Fibroblast of mammary gland (primary cell): Measurements from ENCODE around the gene FBXW7.
A peak's percentile ranks its signal among the peaks of the same experiment; 100 is the strongest.

Source experiments
- DNase-seq: peaks from one replicate; pipeline ENCODE4 v3.0.0-alpha.2; 2010; ENCODE audit warnings: low read depth
- H3K4me3 ChIP-seq: 2 replicates; pipeline ENCODE4 v1.5.1; 2011; ENCODE audit warnings: low read depth, mild to moderate bottlenecking, low read length, moderate library complexity; ENCODE audit not compliant: control insufficient read depth
- CTCF ChIP-seq: conservative IDR thresholded peaks from 2 replicates; pipeline ENCODE4 v1.5.1; 2011; ENCODE audit warnings: low read depth, low read length, inconsistent platforms; ENCODE audit not compliant: control insufficient read depth, insufficient read depth

The FBXW7 gene

GRCh38 chr4:152382057-152382785, 153.7 kb downstream of the FBXW7 start:
- DNase-seq, result peak; percentile 22
- no peak for TF ChIP-seq CTCF
- peak overlapping the region; percentile 19 for H3K4me3 ChIP-seq

GRCh38 chr4:152380919-152381318, 155.0 kb downstream of the FBXW7 start:
- DNase-seq, result no peak
- H3K4me3 ChIP-seq, result no peak overlapping the region
- no peak for TF ChIP-seq CTCF

GRCh38 chr4:152380185-152380584, 155.7 kb downstream of the FBXW7 start:
- DNase-seq, result no peak
- TF ChIP-seq CTCF, result no peak
- H3K4me3 ChIP-seq, result no peak overlapping the region

GRCh38 chr4:152374606-152375285, 161.1 kb downstream of the FBXW7 start:
- H3K4me3 ChIP-seq, result no peak overlapping the region
- DNase-seq, result no peak
- TF ChIP-seq CTCF, result no peak

GRCh38 chr4:152374153-152374552, 161.7 kb downstream of the FBXW7 start:
- no peak for TF ChIP-seq CTCF
- DNase-seq, result no peak
- H3K4me3 ChIP-seq, result no peak overlapping the region

GRCh38 chr4:152372444-152372843, 163.4 kb downstream of the FBXW7 start:
- DNase-seq, result no peak
- no peak for TF ChIP-seq CTCF
- no peak overlapping the region for H3K4me3 ChIP-seq
